ENCODE results near the gene LACRT. TPM values are rescaled to one million over a fixed set of nuclear protein-coding genes. Genes with fewer than 3 reads are reported as not detected.

The LACRT gene
- total and polyA plus RNA-seq, 4 donors: not detected

- Histone ChIP-seq H3K36me3 (ENCODE audit: control insufficient read depth in 4 of 4, insufficient read depth in 3 of 4, low read depth in 1 of 4, low read length in 3 of 4) (peaks cover 5 to 29% (median 18%) of the 10 kb centered on the region in 4 donors), H3K4me3 (ENCODE audit: low read depth in 1 of 3, low read length in 3 of 3) (no peak overlapping the region), H3K9me3 (ENCODE audit: control insufficient read depth in 4 of 4, low read length in 3 of 4) (no peaks in the 10 kb centered on the region), H3K9ac (ENCODE audit: low read depth in 1 of 2, low read length in 2 of 2) (no peak overlapping the region), H3K27me3 (ENCODE audit: control insufficient read depth in 4 of 4, insufficient read depth in 4 of 4, low read length in 3 of 4) (no peaks in the 10 kb centered on the region), H3K27ac (ENCODE audit: low read depth in 1 of 2, low read length in 2 of 2) (no peak overlapping the region), H3K4me1 (ENCODE audit: control insufficient read depth in 4 of 4, insufficient read depth in 4 of 4, low read length in 3 of 4) (peaks cover 8 to 43% (median 27%) of the 10 kb centered on the region in 4 donors)
- no peak for DNase-seq (ENCODE audit: low spot score)
- 78% methylated on average over 9 of the region's 9 CpGs for WGBS
- TF ChIP-seq MAX (IDR thresholded peaks at IDR 0.05) (no peak), EGR1 (IDR thresholded peaks at IDR 0.05; ENCODE audit: low read depth in 2 of 2) (no peak), RXRA (IDR thresholded peaks at IDR 0.05) (no peak), CTCF (IDR thresholded peaks at IDR 0.05; ENCODE audit: low read depth, low read length, missing input control) (no peak), TAF1 (conservative IDR thresholded peaks at IDR 0.05) (no peak), FOXA1 (IDR thresholded peaks at IDR 0.05) (no peak), YY1 (IDR thresholded peaks at IDR 0.05) (no peak), HNF4A (conservative IDR thresholded peaks at IDR 0.05) (no peak), REST (IDR thresholded peaks at IDR 0.05) (no peak), JUND (IDR thresholded peaks at IDR 0.05) (no peak), HNF4G (IDR thresholded peaks at IDR 0.05) (no peak), RAD21 (IDR thresholded peaks at IDR 0.05) (no peak), GABPA (IDR thresholded peaks at IDR 0.05 in 1 of 2, conservative IDR thresholded peaks at IDR 0.05 in 1 of 2) (no peak), SP1 (IDR thresholded peaks at IDR 0.05) (no peak), NR2F2 (IDR thresholded peaks at IDR 0.05) (no peak)
- TF ChIP-seq, protein P1, sequence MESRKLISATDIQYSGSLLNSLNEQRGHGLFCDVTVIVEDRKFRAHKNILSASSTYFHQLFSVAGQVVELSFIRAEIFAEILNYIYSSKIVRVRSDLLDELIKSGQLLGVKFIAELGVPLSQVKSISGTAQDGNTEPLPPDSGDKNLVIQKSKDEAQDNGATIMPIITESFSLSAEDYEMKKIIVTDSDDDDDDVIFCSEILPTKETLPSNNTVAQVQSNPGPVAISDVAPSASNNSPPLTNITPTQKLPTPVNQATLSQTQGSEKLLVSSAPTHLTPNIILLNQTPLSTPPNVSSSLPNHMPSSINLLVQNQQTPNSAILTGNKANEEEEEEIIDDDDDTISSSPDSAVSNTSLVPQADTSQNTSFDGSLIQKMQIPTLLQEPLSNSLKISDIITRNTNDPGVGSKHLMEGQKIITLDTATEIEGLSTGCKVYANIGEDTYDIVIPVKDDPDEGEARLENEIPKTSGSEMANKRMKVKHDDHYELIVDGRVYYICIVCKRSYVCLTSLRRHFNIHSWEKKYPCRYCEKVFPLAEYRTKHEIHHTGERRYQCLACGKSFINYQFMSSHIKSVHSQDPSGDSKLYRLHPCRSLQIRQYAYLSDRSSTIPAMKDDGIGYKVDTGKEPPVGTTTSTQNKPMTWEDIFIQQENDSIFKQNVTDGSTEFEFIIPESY (IDR thresholded peaks at IDR 0.05): no peak
- TF ChIP-seq, protein P2, sequence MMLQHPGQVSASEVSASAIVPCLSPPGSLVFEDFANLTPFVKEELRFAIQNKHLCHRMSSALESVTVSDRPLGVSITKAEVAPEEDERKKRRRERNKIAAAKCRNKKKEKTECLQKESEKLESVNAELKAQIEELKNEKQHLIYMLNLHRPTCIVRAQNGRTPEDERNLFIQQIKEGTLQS (IDR thresholded peaks at IDR 0.05): no peak
Measured at GRCh38 chr12:54584128-54584527, 50.6 kb downstream of the LACRT start.
